Upper lobe of left lung (tissue), 4 donors: Measurements from ENCODE around the gene CSF2RB.
A peak's percentile ranks its signal among the peaks of the same experiment; 100 is the strongest.

Experiments
- CTCF ChIP-seq, 6 experiments: fragments of 450-650 bp in 4 of 6; fragments of 200-600 bp in 2 of 6; sonication (generic) in 2 of 6; IDR thresholded peaks; one replicate each; pipeline ENCODE4 v1.5.1; 2016 to 2019; ENCODE audit warnings: antibody characterized with exemption in 6 of 6
- EP300 ChIP-seq, 4 donors: sonication (generic); formaldehyde crosslinking; IDR thresholded peaks; one replicate each; pipeline ENCODE4 v1.5.1; 2017; ENCODE audit warnings: antibody characterized with exemption in 4 of 4, control low read depth in 2 of 4
- POLR2AphosphoS5 ChIP-seq, 2 donors: sonication (generic); formaldehyde crosslinking; IDR thresholded peaks; one replicate each; pipeline ENCODE4 v1.5.1; 2017; ENCODE audit warnings: antibody characterized with exemption in 2 of 2

DNA sequence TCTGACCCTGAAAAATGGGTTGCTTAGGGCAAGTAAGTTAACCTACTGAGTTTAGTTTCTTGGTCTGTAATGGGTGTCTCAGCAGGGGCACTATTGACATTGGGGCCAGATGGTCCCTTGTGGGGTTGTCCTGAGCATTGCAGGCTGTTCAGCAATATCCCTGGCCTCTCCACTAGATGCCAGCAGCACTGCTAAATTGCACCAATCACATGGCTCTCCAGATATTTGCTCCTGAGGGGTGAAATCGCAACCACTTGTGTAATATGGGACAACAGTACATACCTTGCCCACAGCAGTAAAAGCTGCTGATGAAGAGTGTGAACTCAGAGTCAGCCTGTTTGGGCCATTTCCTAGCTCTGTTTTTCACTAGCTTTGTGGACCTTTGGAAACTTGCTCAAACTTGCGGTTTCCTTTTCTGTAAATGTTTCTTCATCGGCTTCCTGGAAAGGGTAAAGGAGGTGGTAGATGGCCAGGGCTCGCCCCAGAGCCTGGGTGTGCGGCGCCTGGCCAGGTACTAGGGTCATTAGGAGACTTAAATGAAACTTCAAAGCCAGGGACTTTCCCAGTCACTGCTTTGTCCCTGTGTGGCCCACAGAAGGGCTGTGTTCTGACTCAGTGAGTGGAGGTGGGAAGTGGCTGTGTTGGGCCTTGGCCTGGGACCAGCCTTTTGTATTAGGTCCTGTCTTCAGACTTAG is 39.7 kb upstream of the CSF2RB start:
- TF ChIP-seq POLR2AphosphoS5 (IDR thresholded peaks at IDR 0.05) (peak; percentile 30 to 49), CTCF (IDR thresholded peaks at IDR 0.05) (peak; percentile 35 to 81 (median 74)), EP300 (IDR thresholded peaks at IDR 0.05) (peak in 2 of 4 donors; percentile 29 to 58)
